Measurements from ENCODE around the gene PNMA6E. TPM values are rescaled to one million over a fixed set of nuclear protein-coding genes. Genes with fewer than 3 reads are reported as not detected.

The PNMA6E gene
- total and polyA plus RNA-seq, 2 of the 13 experiments (the other 11 are each of a cell fraction or from before 2014, with no cell fraction given) = not detected

DNA sequence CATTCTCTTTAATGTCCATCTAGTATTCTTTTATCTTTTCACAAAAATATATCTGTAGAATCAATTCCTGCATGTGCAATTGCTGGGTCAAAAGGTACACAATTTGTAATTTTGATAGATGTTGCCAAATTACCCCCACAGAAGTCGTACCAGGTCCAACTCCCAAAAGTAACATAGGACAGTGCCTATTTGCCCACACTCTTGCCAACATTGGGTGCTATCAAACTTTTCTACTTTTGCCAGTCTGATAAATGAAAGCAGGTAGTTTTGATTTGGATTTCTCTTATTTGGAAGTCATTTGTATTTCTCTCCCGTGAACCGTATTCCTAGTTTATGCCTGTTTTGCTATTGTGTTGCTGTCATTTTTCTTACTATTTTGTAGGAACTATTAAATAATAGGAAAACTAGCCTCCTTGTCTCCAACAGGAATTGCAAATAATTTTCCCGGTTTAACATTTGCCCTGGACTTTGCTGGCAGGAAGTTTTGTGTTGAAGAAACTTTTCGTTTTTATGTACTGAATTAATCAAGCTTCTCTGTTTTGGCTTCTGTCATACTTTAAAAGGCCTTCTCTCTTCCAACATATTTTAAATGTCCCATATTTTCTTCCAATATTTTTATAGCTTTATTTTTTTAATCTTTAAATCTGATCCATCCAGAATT lies 34.1 kb downstream of the PNMA6E start (continued):
- TF ChIP-seq ZNF766 (CRISPR knock-in tag; IDR thresholded peaks at IDR 0.05; ENCODE audit: borderline replicate concordance) (no peak), YY1 (IDR thresholded peaks at IDR 0.05; ENCODE audit: insufficient read depth, insufficient replicate concordance, low read depth, low read length) (no peak), ZNF143 (CRISPR knock-in tag; IDR thresholded peaks at IDR 0.05) (no peak), ZIK1 (CRISPR knock-in tag; IDR thresholded peaks at IDR 0.05; ENCODE audit: borderline replicate concordance, low read depth) (no peak)
- TF ChIP-seq, protein P1, sequence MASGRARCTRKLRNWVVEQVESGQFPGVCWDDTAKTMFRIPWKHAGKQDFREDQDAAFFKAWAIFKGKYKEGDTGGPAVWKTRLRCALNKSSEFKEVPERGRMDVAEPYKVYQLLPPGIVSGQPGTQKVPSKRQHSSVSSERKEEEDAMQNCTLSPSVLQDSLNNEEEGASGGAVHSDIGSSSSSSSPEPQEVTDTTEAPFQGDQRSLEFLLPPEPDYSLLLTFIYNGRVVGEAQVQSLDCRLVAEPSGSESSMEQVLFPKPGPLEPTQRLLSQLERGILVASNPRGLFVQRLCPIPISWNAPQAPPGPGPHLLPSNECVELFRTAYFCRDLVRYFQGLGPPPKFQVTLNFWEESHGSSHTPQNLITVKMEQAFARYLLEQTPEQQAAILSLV (CRISPR knock-in tag; IDR thresholded peaks at IDR 0.05; ENCODE audit: borderline replicate concordance) = no peak

DNA sequence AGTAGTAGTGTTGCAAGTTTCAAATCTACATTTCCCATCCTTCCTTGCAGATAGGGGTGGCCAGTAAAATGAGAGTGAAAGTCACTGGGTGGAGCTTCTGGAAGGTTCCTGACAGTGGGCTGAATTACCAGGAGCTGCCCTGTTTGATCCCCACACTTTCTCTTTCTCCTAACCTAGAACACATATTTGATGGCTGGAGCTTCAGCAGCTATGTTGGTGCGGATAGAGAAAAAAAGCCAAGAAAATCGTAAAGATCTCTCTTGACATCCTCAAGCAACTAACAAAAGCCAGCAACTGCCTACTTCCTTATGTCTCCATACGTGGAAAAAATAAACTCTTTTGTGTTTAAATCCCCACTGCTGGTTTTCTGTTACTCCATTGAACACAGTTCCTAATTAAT lies 35.0 kb downstream of the PNMA6E start:
- FAIRE-seq (no peak), DNase-seq (ENCODE audit: low spot score) (no peak), ATAC-seq (no peak)
- intact Hi-C loops (cut with micrococcal nuclease; ENCODE audit: unreplicated experiment) = no loop called here
- no peaks in the 10 kb centered on the region for H3K79me2 ChIP-seq (ENCODE audit: insufficient read depth, low read length)
- TF ChIP-seq ZNF672 (CRISPR knock-in tag; IDR thresholded peaks at IDR 0.05) = no peak
- H3K36me3 ChIP-seq (replicated peaks in 1 of 2; ENCODE audit: control insufficient read depth in 1 of 2, insufficient read depth in 2 of 2, low read length in 2 of 2) = no peaks in the 10 kb centered on the region
- H3K9ac ChIP-seq (ENCODE audit: insufficient read depth, low read depth, low read length) = no peak overlapping the region
- H3K4me1 ChIP-seq (ENCODE audit: insufficient read depth, low read length) = no peaks in the 10 kb centered on the region
- BruUV-seq (replicated peaks) = no TSS peak
- no peaks in the 10 kb centered on the region for H4K20me1 ChIP-seq (ENCODE audit: insufficient read depth, low read length)
- CTCF ChIA-PET (ENCODE audit: low intra/inter-chr PET ratio, low total read pairs) = no interaction called here
- POLR2A ChIA-PET = no interaction called here
- no peak overlapping the region for H3K4me3 ChIP-seq (replicated peaks in 1 of 3; ENCODE audit: insufficient read depth in 1 of 3, low read depth in 2 of 3, low read length in 3 of 3)
- no peaks in the 10 kb centered on the region for H3K9me3 ChIP-seq (ENCODE audit: low read length)
- H3K27me3 ChIP-seq (ENCODE audit: control insufficient read depth in 1 of 2, insufficient read depth in 2 of 2, low read length in 2 of 2) = no peaks in the 10 kb centered on the region
- no peak overlapping the region for H3K27ac ChIP-seq (ENCODE audit: extremely low read length, insufficient read depth, low read length)
- H2AFZ ChIP-seq (ENCODE audit: low read length) = no peak overlapping the region
- in situ Hi-C loops (cut with HindIII; ENCODE audit: extremely low pct_ligation_motif_present, low pct_unique_long_range_greater_than_20kb) = no loop called here
- 32% methylated on average over 3 of the region's 3 CpGs for WGBS (ENCODE audit: low lambda C conversion rate)
- H3K4me2 ChIP-seq (ENCODE audit: low read depth, low read length) = no peak overlapping the region

All from HepG2 (cell line).